Measurements from ENCODE around the gene CSH2.

Gene CSH2

GRCh38 chr17:63843910-63844677 lies 29.4 kb downstream of the CSH2 start:
- TF ChIP-seq, protein P1, sequence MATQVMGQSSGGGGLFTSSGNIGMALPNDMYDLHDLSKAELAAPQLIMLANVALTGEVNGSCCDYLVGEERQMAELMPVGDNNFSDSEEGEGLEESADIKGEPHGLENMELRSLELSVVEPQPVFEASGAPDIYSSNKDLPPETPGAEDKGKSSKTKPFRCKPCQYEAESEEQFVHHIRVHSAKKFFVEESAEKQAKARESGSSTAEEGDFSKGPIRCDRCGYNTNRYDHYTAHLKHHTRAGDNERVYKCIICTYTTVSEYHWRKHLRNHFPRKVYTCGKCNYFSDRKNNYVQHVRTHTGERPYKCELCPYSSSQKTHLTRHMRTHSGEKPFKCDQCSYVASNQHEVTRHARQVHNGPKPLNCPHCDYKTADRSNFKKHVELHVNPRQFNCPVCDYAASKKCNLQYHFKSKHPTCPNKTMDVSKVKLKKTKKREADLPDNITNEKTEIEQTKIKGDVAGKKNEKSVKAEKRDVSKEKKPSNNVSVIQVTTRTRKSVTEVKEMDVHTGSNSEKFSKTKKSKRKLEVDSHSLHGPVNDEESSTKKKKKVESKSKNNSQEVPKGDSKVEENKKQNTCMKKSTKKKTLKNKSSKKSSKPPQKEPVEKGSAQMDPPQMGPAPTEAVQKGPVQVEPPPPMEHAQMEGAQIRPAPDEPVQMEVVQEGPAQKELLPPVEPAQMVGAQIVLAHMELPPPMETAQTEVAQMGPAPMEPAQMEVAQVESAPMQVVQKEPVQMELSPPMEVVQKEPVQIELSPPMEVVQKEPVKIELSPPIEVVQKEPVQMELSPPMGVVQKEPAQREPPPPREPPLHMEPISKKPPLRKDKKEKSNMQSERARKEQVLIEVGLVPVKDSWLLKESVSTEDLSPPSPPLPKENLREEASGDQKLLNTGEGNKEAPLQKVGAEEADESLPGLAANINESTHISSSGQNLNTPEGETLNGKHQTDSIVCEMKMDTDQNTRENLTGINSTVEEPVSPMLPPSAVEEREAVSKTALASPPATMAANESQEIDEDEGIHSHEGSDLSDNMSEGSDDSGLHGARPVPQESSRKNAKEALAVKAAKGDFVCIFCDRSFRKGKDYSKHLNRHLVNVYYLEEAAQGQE (IDR thresholded peaks at IDR 0.05; ENCODE audit: insufficient read depth in 1 of 2, low read depth in 2 of 2, low read length in 2 of 2) = no peak
- no peak for TF ChIP-seq FOXP2 (optimal IDR thresholded peaks at IDR 0.05; ENCODE audit: borderline replicate concordance, extremely low read depth, extremely low read length, insufficient read depth)
- TF ChIP-seq POLR2AphosphoS5 (IDR thresholded peaks at IDR 0.05; ENCODE audit: low read depth, low read length) = no peak
- TF ChIP-seq TAF1 (IDR thresholded peaks at IDR 0.05; ENCODE audit: borderline replicate concordance, insufficient read depth, low read length) = no peak
- TF ChIP-seq SIN3A (IDR thresholded peaks at IDR 0.05; ENCODE audit: borderline replicate concordance, insufficient read depth, low read length) = no peak

DNA sequence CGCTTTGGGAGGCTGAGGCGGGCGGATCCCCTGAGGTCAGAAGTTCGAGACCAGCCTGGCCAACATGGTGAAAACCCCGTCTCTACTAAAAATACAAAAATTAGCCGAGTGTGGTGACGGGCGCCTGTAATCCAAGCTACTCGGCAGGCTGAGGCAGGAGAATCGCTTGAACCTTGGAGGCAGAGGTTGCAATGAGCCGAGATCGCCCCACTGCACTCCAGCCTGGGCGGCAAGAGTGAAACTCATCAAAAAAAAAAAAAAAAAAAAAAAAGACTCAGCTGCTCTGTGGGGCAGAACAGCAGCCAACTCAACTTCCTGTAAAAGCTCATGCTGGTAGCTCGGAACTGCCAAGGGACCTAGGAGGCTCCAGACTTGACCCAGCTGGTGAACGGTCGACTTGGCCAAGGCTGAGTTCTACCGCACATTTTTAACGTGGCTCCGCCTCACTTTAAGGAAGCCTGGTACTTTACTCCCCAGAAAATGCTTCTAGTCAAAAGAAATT lies 30.0 kb downstream of the CSH2 start:
- TF ChIP-seq SIN3A (IDR thresholded peaks at IDR 0.05; ENCODE audit: borderline replicate concordance, insufficient read depth, low read length) = peak; percentile 26; the same call in 1 of the 2 replicates

DNA sequence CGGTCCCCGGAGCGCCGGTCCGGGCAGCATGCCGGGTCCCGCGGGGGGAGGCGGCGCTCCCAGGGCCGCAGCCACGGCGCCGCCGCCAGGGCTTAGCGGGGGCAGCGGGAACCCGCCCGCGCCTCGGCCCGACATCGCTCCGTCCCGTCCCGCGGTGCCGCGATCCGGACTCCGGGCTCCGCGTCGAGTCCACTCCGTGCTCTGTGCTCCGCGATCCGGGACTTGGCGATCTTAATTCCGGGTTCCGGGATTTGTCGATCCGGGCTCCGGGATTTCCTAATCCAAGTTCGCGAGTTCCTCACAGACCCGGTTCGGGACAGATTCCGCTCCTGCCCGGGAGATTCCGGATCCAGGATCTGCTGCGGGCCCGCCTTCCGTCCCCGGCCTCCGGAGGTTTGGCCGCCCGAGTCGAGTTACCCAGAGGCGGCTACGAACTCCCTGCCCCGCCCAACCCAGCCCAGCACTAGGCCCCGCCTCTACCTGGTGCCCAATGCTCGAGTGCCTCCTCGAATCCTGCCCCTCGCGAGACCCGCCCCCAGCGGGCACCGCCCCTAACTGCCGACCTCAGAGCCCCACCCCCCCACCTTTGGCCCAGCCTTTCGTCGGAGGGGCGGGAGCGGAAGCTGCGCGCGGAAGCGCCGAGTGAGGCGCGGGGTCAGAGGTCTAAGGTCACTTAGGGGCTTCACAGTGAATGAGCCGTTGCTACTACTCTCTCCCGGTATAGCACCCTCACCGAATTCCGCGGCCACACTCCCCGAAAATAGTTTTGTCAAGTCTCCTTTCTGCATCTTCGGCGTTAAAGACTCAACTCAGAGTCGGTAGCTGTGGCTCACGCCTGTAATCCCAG lies 30.7 kb downstream of the CSH2 start, which contains the start of gene SMARCD2:
SMARCD2 (minus strand) TSS at position 146 of the 847 bp plus-strand sequence; CDS start at position 135, 11 bp downstream.
- TF ChIP-seq TAF1 (IDR thresholded peaks at IDR 0.05; ENCODE audit: borderline replicate concordance, insufficient read depth, low read length) (peak; percentile 92), FOXP2 (optimal IDR thresholded peaks at IDR 0.05; ENCODE audit: borderline replicate concordance, extremely low read depth, extremely low read length, insufficient read depth) (peak; percentile 89), SIN3A (IDR thresholded peaks at IDR 0.05; ENCODE audit: borderline replicate concordance, insufficient read depth, low read length) (peak; percentile 56; the same call in 1 of the 2 replicates), POLR2AphosphoS5 (IDR thresholded peaks at IDR 0.05; ENCODE audit: low read depth, low read length) (peak; percentile 32; the same call in 1 of the 2 replicates)
- TF ChIP-seq, protein P1 (IDR thresholded peaks at IDR 0.05; ENCODE audit: insufficient read depth in 1 of 2, low read depth in 2 of 2, low read length in 2 of 2) = peak in 1 of 2 experiments; percentile 57; a peak in 2 of 4 replicates

DNA sequence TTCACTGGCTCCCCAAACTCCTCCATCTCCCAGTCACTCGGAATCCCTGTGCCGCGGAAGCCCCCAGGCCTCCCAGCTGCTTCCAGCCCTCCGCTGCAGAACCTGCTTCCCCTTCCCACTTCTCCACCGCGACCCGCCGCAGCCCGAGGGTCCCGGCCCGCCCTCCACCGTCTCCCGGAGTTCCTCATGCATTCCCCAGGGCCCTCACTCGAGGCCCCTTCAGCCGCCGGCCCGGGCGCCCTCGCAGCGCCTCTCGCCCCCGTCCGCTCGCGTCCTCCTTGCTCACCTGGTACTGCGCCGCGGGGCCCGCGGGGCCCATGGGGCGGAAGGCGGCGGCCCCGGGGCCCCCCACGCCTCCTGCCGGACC lies 31.3 kb downstream of the CSH2 start:
- no peak for TF ChIP-seq FOXP2 (optimal IDR thresholded peaks at IDR 0.05; ENCODE audit: borderline replicate concordance, extremely low read depth, extremely low read length, insufficient read depth)
- TF ChIP-seq SIN3A (IDR thresholded peaks at IDR 0.05; ENCODE audit: borderline replicate concordance, insufficient read depth, low read length) = no peak
- TF ChIP-seq POLR2AphosphoS5 (IDR thresholded peaks at IDR 0.05; ENCODE audit: low read depth, low read length) = no peak
- TF ChIP-seq, protein P1 (IDR thresholded peaks at IDR 0.05; ENCODE audit: insufficient read depth in 1 of 2, low read depth in 2 of 2, low read length in 2 of 2) = no peak; a peak in 1 of 4 replicates
- no peak for TF ChIP-seq TAF1 (IDR thresholded peaks at IDR 0.05; ENCODE audit: borderline replicate concordance, insufficient read depth, low read length)

DNA sequence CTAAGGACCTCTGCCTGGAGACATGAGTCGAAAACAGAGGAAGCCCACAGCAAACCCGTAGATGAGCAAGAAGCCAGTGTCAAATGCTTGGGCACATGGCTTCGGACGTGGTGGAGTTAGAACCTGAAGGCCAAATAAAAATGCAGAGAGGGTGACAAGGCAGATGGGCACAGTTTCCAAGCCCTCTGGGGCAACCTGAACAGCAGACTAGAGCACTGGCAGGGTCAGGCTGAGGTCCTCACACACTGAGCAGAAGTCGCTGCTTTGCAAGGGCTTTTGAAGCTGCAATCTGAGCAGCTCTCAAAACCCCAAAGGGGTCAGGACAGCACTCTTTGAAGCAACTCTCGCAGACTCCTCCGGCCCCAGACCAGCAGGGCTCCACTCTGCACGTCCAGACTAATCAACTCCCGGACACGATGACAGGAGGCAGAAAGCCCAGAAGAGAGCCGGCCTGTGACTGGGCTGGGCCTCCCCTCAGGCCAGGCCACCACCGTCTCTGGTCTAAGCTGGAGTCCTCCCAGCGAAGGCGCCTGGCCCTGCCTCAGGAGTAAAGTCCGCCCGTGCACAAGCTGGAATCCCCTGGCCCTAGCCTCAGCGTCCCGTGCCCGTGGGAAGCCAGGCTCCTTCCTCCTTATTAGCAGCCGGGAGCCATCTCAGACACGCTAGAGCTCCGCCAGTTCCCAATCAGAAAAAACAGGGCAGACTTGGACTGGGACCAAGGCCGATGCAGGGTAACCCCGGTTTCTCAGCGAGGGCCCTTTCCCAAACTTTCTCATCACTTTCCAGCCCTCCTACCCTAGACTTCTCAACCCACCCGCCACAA lies 31.9 kb downstream of the CSH2 start:
- TF ChIP-seq POLR2AphosphoS5 (IDR thresholded peaks at IDR 0.05; ENCODE audit: low read depth, low read length) = no peak
- TF ChIP-seq, protein P1 (IDR thresholded peaks at IDR 0.05; ENCODE audit: insufficient read depth in 1 of 2, low read depth in 2 of 2, low read length in 2 of 2) = no peak
- 0 out of 2 replicates have a peak, but pooled peaks have one; percentile 13 for TF ChIP-seq SIN3A (IDR thresholded peaks at IDR 0.05; ENCODE audit: borderline replicate concordance, insufficient read depth, low read length)
- 0 out of 2 replicates have a peak, but pooled peaks have one; percentile 24 for TF ChIP-seq TAF1 (IDR thresholded peaks at IDR 0.05; ENCODE audit: borderline replicate concordance, insufficient read depth, low read length)
- no peak for TF ChIP-seq FOXP2 (optimal IDR thresholded peaks at IDR 0.05; ENCODE audit: borderline replicate concordance, extremely low read depth, extremely low read length, insufficient read depth)
